HG02588 (cell line): ENCODE results near the gene RPLP2.

ENCODE experiments used
- ATAC-seq: cut with Tn5 transposase; IDR thresholded peaks from one replicate; pipeline ENCODE4 v1.9.1; 2021; ENCODE audit warnings: mild to moderate bottlenecking, moderate library complexity; ENCODE audit not compliant: unreplicated experiment

RPLP2 gene

GRCh38 chr11:773425-773824 is 36.3 kb upstream of the RPLP2 start:
- no peak for ATAC-seq

- ATAC-seq, result no peak
Measured at GRCh38 chr11:773830-774229, 35.9 kb upstream of the RPLP2 start.

- ATAC-seq, result no peak
Measured at GRCh38 chr11:774873-775592, 34.7 kb upstream of the RPLP2 start.

- ATAC-seq, result no peak
Measured at GRCh38 chr11:776263-776560, 33.6 kb upstream of the RPLP2 start.

DNA sequence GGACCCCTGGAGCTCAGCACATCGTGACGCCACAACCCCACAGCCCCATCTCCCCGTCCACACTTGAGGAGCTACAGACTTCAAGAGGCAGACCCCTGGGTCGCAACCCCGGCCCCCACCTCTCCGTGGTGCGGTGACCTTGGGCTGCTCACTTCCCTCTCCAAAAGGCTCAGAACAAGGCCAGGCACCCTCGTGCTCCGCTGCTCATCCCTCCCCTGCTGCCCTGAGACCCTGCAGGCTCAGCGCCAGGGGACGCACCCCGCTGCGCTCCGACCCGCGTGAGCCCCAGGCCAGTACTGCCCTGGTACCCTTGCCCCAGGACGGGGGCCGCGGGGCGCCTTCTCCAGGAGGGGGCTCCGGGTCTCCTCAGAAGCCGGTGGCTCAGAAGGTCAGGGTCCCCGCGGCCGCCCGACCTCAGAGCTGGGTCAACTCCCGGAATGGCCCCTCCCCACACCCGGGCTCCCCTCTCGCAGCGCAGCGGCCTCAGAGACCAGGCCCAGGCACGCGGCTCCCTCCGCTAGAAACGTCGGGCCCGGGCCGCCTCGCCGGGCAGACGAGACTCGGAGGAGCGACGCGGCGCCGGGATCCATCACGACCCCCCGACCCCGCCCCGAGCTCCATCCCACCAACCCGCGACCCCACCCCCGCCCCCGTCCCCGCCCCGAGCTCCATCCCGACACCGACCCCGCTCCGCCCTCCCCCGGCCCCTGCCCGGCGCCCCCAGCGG is 33.0 kb upstream of the RPLP2 start:
- peak; percentile 18 for ATAC-seq

GRCh38 chr11:777288-778255 is 32.2 kb upstream of the RPLP2 start, which contains the start of gene GATD1:
Gene GATD1 (minus strand): TSS chr11:777487. CDS start chr11:777462, 25 bp downstream.
- ATAC-seq, result peak; percentile 65

GRCh38 chr11:778976-779954 is 30.5 kb upstream of the RPLP2 start:
- no peak for ATAC-seq

GRCh38 chr11:779955-780532 is 29.7 kb upstream of the RPLP2 start:
- no peak for ATAC-seq

DNA sequence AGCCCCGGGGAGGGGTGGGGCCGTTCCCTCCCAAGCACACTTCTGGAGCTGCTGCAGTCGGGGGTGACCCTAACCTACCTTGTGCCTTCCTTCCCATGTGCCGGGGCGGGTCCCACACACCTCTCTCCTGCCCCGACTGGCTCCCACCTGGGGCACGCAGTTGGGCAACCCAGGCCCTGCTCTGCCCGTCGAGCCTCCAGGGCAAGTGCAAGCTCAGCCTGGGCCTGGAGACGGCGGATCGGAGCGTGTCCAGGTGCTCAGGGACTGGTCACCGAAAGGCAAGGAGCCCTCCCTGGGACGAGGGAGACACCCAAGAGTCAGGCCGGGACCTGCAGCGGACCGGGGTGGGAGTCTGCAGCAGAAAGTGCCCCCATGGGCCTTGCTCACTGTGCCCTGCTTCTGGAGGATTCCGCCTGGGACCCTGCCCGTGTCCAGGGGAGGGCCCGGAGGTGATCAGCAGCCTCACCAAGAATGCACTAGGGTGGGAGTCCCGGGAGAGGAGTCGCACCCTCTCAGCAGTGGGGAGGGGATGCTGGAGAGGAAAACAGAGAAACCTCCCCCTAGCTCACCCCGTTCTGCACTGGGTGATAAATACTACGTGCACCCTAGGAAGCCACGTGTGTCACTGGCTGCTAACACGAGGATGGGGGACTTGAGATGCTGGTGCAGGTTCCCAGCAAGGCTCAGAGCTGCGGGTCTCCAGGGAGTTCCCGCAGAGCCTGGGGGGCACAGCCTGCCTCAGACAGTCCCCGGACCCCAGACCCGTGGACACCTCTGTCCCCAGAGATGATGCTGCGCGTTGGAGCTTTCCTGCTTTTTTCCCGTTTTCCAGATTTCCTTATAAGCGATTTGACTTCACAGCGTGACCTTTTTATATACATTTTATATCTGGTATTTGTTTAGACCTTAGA is 27.2 kb upstream of the RPLP2 start:
- ATAC-seq, result no peak

DNA sequence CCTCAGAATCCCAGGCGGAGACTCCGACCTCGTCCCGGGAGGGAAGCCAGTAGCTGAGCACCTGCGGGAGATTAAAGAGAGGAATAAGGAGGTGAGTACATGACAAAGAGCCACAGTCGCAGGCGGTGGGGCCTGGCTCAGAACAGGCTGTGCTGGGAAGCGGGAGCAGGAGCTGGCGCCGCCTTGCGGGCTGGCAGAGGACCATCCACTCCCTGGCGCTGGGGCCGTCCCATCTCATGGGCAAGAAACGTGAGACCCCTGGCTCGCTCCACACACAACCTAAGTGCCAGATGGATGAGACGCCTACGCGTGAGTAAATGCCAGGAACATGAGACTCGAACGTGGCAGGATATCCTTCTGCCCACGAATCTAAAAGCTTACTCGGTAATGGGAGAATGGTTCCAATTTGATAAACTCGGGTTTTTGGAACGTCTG is 26.2 kb upstream of the RPLP2 start:
- ATAC-seq, result no peak

DNA sequence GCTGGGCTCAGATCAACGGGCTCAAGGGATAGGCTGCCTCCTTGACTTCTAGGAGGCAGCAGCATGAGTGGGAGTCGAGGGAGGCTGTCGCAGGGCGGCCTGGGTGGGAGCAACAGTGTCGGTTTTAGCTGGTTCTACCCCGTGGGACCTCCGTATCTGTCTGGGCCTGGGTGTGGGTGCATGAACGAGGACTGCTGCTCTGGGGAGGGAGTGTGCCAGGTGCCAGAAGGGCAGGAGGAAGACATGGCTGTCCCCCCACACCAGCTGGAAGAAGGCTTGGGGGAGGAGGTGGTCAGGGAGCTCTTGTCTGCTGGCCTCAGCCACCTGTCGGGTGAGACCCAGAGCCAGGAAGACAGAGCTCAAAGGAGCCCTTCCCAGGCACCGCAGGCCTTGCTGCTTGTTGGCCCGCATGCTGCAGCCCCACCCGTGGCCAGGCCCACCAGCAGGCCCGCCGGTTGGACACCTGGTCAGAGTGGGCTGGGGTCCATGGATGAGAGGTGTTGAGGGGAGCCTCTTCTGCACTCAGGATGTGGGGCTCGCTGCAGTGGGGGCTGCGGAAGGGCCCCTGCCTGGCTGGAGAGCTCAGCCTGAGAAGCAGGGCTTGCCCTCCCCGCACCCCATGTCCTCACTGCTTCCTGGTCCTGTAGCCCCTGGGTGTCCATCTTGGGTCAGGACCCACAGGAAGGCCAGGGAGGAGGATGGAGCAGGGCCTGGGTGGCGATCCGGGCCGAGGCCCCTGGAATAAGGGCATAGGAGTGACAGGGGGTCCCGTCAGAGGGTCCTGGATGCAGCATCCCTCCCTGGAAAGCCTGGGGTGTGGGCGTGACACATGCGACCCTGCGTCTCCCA is 23.3 kb upstream of the RPLP2 start:
- ATAC-seq, result no peak

- no peak for ATAC-seq
Measured at GRCh38 chr11:787084-787675, 22.6 kb upstream of the RPLP2 start.

DNA sequence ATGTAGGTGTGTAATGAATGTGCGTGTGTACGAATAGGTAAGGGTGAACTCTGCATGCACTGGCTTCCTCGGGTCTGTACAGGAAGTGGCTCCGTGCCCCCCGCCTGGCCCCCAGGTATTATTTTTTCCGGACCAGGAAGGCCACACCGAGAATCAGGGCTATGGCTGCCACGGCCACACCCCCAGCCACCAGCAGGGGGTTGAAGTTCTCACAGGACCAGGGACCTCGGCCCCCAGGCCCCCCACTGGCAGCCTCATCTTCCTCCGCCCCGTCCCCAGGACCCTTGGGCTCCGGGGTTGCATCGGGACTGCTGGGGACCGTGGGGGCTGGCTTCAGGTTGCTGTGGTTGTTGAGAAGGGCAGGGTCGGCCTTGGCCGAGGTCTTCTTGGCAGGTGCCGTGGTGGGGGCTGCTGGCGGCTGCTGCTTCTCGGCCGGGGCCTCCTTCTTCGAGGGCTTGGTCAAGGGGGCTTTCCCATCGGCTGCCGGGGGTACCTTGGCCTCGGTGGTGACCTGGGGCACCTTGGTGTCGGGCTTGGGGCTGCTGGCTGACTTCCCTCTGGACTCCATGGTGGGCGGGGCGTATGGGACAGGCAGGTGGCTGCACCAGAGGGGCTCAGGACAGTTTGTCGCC is 21.6 kb upstream of the RPLP2 start:
- ATAC-seq, result no peak

DNA sequence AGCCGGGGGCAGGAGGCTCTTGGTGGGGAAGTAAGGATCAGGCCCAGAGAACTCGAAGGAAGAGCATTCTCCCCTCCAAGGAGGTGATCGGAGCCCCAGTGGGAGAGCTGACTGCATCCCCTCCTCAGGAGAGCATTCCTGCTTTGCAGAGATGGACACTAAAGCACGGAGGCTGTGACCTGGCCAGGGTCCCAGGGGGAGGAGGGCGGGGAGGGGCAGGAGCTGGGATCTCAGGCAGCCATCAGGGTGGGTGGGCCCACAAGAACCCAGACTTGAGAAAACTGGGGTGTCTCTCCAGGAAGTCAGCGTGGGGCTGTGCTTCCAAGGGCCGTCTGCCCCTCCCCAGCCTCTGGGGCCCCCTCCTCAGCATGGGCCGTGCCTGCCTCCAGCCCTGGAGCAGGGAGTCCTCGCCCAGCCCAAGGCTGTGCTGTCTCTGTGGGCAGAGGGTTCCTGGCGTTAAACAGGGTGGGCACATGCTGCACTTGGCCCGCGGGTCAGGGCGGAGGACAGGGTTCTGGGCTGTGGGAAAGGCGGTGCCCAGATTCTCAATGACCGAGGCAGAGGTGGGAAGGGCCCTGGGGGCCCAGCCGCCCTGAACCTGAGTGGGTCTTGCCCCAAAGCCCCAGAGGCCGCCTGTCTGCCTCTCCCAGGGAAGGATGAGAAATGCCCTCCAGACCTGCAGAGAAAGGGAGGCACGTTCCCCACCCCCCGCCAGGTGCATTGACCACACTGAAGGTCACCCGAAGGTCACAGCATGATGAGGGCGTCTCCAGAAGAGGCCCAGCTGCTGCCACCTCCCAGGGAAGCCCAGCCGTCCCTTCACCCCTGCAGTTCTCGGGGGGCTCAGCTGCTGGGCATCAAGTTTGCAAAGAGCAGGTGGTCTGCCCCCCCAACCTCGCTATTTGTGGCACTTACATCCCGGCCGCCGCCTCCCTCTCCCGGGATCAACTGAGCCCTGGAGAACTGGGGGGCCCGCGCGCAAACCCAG is 20.5 kb upstream of the RPLP2 start:
- no peak for ATAC-seq

- no peak for ATAC-seq
Measured at GRCh38 chr11:789943-790342, 19.8 kb upstream of the RPLP2 start, which contains the start of gene CEND1. Gene CEND1 (minus strand): TSS chr11:790090. CDS start chr11:788576, 1,514 bp downstream.
